Measurements from ENCODE around the gene TBX21.
"Not testable (repeated sequence)": the region's sequence is repeated elsewhere in the genome, so short reads cannot be mapped to it uniquely, and the experiment has no call there.

The TBX21 gene

GRCh38 chr17:47733674-47734410, 806 bp downstream of the TBX21 start:
- no peak for DNase-seq (ENCODE audit: low read depth)

- DNase-seq (ENCODE audit: low read depth) = no peak
Observed at GRCh38 chr17:47735139-47735464, 2.1 kb downstream of the TBX21 start.

GRCh38 chr17:47735536-47736011, 2.5 kb downstream of the TBX21 start:
- no peak for DNase-seq (ENCODE audit: low read depth)

GRCh38 chr17:47736501-47737495, 3.8 kb downstream of the TBX21 start:
- DNase-seq (ENCODE audit: low read depth) = no peak

GRCh38 chr17:47738178-47738577, 5.1 kb downstream of the TBX21 start:
- no peak for DNase-seq (ENCODE audit: low read depth)

GRCh38 chr17:47739150-47739549, 6.1 kb downstream of the TBX21 start:
- DNase-seq (ENCODE audit: low read depth) = no peak

GRCh38 chr17:47739945-47740344, 6.9 kb downstream of the TBX21 start:
- DNase-seq (ENCODE audit: low read depth) = not testable (repeated sequence)

- DNase-seq (ENCODE audit: low read depth) = no peak
Observed at GRCh38 chr17:47741109-47741792, 8.2 kb downstream of the TBX21 start.

- no peak for DNase-seq (ENCODE audit: low read depth)
Observed at GRCh38 chr17:47741793-47742145, 8.7 kb downstream of the TBX21 start.

- DNase-seq (ENCODE audit: low read depth) = no peak
Observed at GRCh38 chr17:47742319-47743181, 9.5 kb downstream of the TBX21 start.

- no peak for DNase-seq (ENCODE audit: low read depth)
Observed at GRCh38 chr17:47744168-47745036, 11.4 kb downstream of the TBX21 start.

- no peak for DNase-seq (ENCODE audit: low read depth)
Observed at GRCh38 chr17:47745037-47745380, 12.0 kb downstream of the TBX21 start.

- no peak for DNase-seq (ENCODE audit: low read depth)
Observed at GRCh38 chr17:47751471-47751870, 18.4 kb downstream of the TBX21 start.

GRCh38 chr17:47757386-47757785, 24.4 kb downstream of the TBX21 start:
- no peak for DNase-seq (ENCODE audit: low read depth)

- DNase-seq (ENCODE audit: low read depth) = no peak
Observed at GRCh38 chr17:47760409-47761140, 27.5 kb downstream of the TBX21 start.

GRCh38 chr17:47762728-47763127, 29.7 kb downstream of the TBX21 start:
- DNase-seq (ENCODE audit: low read depth) = no peak

- DNase-seq (ENCODE audit: low read depth) = no peak
Observed at GRCh38 chr17:47763913-47764582, 31.0 kb downstream of the TBX21 start.

GRCh38 chr17:47773649-47774048, 40.6 kb downstream of the TBX21 start:
- DNase-seq (ENCODE audit: low read depth) = not testable (repeated sequence)

GRCh38 chr17:47774331-47774730, 41.3 kb downstream of the TBX21 start:
- no peak for DNase-seq (ENCODE audit: low read depth)
